ENCODE results near the gene DHRS13.

GRCh38 chr17:28885363-28885762 lies 17.5 kb downstream of the DHRS13 start:
- TF ChIP-seq EZH2phosphoT487 (IDR thresholded peaks at IDR 0.05; ENCODE audit: borderline replicate concordance, low read depth, low read length): no peak
- TF ChIP-seq, protein P1, sequence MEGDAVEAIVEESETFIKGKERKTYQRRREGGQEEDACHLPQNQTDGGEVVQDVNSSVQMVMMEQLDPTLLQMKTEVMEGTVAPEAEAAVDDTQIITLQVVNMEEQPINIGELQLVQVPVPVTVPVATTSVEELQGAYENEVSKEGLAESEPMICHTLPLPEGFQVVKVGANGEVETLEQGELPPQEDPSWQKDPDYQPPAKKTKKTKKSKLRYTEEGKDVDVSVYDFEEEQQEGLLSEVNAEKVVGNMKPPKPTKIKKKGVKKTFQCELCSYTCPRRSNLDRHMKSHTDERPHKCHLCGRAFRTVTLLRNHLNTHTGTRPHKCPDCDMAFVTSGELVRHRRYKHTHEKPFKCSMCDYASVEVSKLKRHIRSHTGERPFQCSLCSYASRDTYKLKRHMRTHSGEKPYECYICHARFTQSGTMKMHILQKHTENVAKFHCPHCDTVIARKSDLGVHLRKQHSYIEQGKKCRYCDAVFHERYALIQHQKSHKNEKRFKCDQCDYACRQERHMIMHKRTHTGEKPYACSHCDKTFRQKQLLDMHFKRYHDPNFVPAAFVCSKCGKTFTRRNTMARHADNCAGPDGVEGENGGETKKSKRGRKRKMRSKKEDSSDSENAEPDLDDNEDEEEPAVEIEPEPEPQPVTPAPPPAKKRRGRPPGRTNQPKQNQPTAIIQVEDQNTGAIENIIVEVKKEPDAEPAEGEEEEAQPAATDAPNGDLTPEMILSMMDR (conservative IDR thresholded peaks at IDR 0.05; ENCODE audit: low read length): no peak
